Glutamatergic neuron (in vitro differentiated cells): ENCODE results near the gene C2orf68. TPM values are rescaled to one million over a fixed set of nuclear protein-coding genes. Genes with fewer than 3 reads are reported as not detected.
"Not testable (repeated sequence)": the region's sequence is repeated elsewhere in the genome, so short reads cannot be mapped to it uniquely, and the experiment has no call there.

Source experiments
- DNase-seq: peaks from one replicate; pipeline ENCODE4 v3.0.0; 2022
- H3K27ac Mint-ChIP-seq: one replicate; pipeline ENCODE4 v1.8.0; 2020; ENCODE audit warnings: mild to moderate bottlenecking, mixed read lengths, inconsistent platforms; ENCODE audit not compliant: unreplicated experiment
- H3K27me3 Mint-ChIP-seq: one replicate; pipeline ENCODE4 v1.8.0; 2020; ENCODE audit warnings: mild to moderate bottlenecking, moderate library complexity, mixed read lengths, inconsistent platforms; ENCODE audit not compliant: unreplicated experiment
- H3K36me3 Mint-ChIP-seq: one replicate; pipeline ENCODE4 v1.8.0; 2020; ENCODE audit warnings: mild to moderate bottlenecking, mixed read lengths, inconsistent platforms; ENCODE audit not compliant: unreplicated experiment
- H3K4me1 Mint-ChIP-seq: one replicate; pipeline ENCODE4 v1.8.0; 2020; ENCODE audit warnings: mild to moderate bottlenecking, low read depth, mixed read lengths, inconsistent platforms; ENCODE audit not compliant: unreplicated experiment
- H3K4me3 Mint-ChIP-seq: one replicate; pipeline ENCODE4 v1.8.0; 2020; ENCODE audit warnings: mild to moderate bottlenecking, mixed read lengths, inconsistent platforms; ENCODE audit not compliant: unreplicated experiment
- H3K9me3 Mint-ChIP-seq: one replicate; pipeline ENCODE4 v1.8.0; 2020; ENCODE audit warnings: mild to moderate bottlenecking, moderate library complexity, mixed read lengths, inconsistent platforms; ENCODE audit not compliant: unreplicated experiment
- total RNA-seq: library from RNA; stranded (reverse); fragmentation: NEBNext Ultra II Directional; extraction: Animal tissue kit (Norgen Biotek cat#: 25700); gene quantifications from one replicate; pipeline ENCODE4 v1.2.1, GENCODE V29; 2021; ENCODE audit not compliant: unreplicated experiment
- TF ChIP-seq, protein P1 (sequence below): fragments of 200-600 bp; sonication (generic); IDR thresholded peaks from one replicate; pipeline ENCODE4 v1.5.0; 2021; ENCODE audit not compliant: partially characterized antibody, unreplicated experiment

C2orf68 gene
- total RNA-seq, 1 donor from 2014 or later, result 51.0 TPM

DNA sequence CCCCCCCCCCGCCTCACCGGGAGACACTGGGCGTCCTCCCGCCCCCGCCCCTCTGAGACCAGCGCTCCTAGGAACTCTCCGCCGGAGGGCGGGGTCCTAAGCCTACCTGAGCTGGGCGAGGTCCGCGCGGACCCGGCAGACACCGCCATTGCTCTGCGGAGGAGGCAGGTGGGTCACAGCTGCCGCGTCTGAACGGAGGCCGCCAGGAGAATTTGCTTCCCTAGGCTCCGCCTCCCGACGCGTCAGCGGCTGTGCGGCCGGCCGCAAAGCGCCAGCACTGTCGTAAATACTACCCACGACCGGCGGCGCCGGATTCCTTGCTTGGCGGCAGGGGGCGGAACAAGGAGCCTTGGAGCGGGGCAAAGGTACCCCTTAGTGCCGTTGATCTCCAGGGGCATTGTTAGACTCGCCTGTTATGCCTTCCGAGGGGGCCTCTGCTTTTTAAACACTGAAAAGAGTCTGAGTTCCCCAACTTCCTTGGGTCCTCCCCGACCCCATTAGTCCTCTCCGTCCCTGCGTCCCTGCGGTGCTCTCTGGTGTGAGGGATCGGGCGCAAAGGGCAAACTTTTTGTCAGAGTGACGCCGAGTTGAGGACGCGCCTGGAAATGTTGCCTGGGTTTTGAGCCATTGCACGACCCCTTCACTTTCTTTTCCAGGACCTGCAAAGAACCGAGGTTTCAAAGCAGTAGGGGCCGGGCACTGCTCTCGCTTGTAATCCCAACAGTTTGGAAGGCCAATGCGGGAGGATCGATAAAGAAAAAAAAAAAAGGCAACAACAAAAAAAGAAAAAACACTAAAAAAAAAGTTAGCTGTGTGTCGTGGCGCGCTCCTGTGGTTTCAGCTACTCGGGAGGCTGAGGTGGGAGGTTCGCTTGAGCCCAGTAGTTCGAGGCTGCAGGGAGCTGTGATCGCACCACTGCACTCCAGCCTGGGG is 50.3 kb downstream of the C2orf68 start, which contains the start of gene GGCX:
TSS of gene GGCX (minus strand) at position 214 of the 933 bp plus-strand sequence. CDS start at position 149, 65 bp downstream.
- TF ChIP-seq, protein P1, sequence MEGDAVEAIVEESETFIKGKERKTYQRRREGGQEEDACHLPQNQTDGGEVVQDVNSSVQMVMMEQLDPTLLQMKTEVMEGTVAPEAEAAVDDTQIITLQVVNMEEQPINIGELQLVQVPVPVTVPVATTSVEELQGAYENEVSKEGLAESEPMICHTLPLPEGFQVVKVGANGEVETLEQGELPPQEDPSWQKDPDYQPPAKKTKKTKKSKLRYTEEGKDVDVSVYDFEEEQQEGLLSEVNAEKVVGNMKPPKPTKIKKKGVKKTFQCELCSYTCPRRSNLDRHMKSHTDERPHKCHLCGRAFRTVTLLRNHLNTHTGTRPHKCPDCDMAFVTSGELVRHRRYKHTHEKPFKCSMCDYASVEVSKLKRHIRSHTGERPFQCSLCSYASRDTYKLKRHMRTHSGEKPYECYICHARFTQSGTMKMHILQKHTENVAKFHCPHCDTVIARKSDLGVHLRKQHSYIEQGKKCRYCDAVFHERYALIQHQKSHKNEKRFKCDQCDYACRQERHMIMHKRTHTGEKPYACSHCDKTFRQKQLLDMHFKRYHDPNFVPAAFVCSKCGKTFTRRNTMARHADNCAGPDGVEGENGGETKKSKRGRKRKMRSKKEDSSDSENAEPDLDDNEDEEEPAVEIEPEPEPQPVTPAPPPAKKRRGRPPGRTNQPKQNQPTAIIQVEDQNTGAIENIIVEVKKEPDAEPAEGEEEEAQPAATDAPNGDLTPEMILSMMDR, result no peak
- Mint-ChIP-seq H3K27me3 (peaks cover 10% of the 10 kb centered on the region), H3K27ac (peak within 1 kb of the TSS; percentile 99), H3K36me3 (no peaks in the 10 kb centered on the region), H3K4me1 (peaks cover 9% of the 10 kb centered on the region), H3K9me3 (peaks cover 8% of the 10 kb centered on the region), H3K4me3 (peak within 1 kb of the TSS; percentile 99)
- peak; percentile 96 for DNase-seq

DNA sequence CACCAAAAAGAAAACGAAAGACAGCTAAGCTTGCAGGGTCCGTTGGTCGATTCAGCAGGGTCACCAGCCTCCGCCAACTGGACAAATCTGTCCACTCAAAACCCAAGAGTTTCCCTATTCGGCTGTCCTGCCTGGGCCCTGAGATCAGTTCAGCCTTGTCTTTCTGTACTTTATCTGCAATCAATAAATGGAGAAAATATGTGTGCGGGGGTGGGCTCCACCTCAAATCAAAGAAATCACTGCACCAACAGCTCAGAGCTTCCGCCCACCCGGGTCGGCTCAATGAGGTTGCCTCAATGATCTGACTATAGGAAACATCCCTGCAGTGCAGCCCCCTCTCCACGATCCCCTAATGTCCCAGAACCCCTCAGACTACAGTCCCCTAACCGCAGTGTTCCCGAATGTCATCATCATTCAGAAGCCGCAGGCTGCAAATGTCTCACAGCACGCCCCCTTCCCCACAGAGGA is 51.0 kb downstream of the C2orf68 start:
- H3K27ac Mint-ChIP-seq, result peak overlapping the region; percentile 99
- H3K27me3 Mint-ChIP-seq, result peaks cover 10% of the 10 kb centered on the region
- TF ChIP-seq, protein P1, result no peak
- DNase-seq, result no peak
- peak overlapping the region; percentile 99 for H3K4me3 Mint-ChIP-seq
- no peaks in the 10 kb centered on the region for H3K36me3 Mint-ChIP-seq
- H3K9me3 Mint-ChIP-seq, result peaks cover 10% of the 10 kb centered on the region
- peaks cover 9% of the 10 kb centered on the region for H3K4me1 Mint-ChIP-seq

DNA sequence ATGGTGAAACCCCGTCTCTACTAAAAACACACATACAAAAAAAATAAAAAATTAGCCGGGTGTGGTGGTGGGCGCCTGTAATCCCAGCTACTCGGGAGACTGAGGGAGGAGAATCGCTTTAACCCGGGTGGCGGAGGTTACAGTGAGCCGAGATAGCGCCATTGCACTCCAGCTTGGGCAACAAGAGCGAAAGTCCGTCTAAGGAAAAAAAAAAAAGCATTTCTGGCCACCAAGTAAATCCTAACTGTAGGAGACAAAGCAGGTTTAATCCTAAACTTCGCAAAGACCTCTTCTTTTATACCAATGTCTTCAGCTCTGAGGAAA is 51.5 kb downstream of the C2orf68 start:
- H3K4me1 Mint-ChIP-seq, H3K36me3 Mint-ChIP-seq, DNase-seq: not testable (repeated sequence)
- H3K9me3 Mint-ChIP-seq, result peaks cover 10% of the 10 kb centered on the region
- peaks cover 10% of the 10 kb centered on the region for H3K27me3 Mint-ChIP-seq
- peak overlapping the region; percentile 99 for H3K27ac Mint-ChIP-seq
- peak overlapping the region; percentile 99 for H3K4me3 Mint-ChIP-seq

DNA sequence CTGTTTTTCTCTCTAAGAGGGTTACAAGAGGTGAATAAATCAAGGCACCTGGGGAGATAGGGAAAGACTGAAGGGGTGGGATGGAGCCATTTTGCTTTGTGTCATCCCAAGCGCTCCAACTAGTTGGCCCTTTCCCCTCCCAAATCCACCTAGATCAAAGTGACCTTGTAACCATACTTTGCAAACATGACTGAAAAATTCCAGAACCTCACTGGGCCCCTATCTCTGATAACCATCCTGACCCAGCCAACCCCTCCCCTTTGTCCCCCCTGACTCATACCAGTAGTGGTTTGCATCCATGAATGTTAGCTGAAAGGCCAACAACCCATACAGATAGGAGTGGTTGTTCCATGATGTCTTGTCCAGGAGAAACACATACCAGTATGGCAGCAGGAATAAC is 53.7 kb downstream of the C2orf68 start:
- no peak for DNase-seq
- Mint-ChIP-seq H3K36me3 (no peaks in the 10 kb centered on the region), H3K4me1 (peaks cover 9% of the 10 kb centered on the region), H3K9me3 (peaks cover 12% of the 10 kb centered on the region), H3K4me3 (no peak overlapping the region), H3K27me3 (peaks cover 10% of the 10 kb centered on the region), H3K27ac (peak overlapping the region; percentile 57)
- TF ChIP-seq, protein P1, result no peak

DNA sequence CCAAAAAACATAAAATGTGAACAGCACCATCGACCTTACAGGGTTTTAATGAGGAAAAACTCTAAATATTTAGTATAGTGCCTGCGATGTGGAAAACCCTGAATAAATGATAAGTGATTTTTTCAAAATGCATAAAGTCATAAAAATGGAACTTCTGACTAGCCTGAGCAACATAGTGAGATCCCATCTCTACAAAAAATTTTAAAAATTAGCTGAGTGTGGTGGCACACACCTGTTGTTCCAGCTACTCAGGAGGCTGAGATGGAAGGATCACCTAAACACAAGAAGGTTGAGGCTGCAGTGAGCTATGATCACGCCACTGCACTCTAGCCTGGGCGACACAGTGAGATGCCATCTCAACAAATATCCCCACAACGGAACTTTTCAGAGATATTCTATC is 54.7 kb downstream of the C2orf68 start:
- Mint-ChIP-seq H3K4me1 (peaks cover 9% of the 10 kb centered on the region), H3K27me3 (peaks cover 10% of the 10 kb centered on the region), H3K9me3 (peaks cover 12% of the 10 kb centered on the region), H3K27ac (no peak overlapping the region), H3K4me3 (no peak overlapping the region), H3K36me3 (no peaks in the 10 kb centered on the region)
- TF ChIP-seq, protein P1, result no peak
- DNase-seq, result no peak

Other genes starting within 250 kb of the C2orf68 start
- gene CAPG, start 201.7 kb downstream of the C2orf68 start, total RNA-seq, result 15.5 TPM
- 0.64 TPM for gene SH2D6, start 193.4 kb downstream of the C2orf68 start, total RNA-seq
- gene MAT2A, start 72.9 kb downstream of the C2orf68 start, total RNA-seq, result 302 TPM
- gene GGCX, start 50.6 kb downstream of the C2orf68 start, total RNA-seq, result 49.6 TPM
- 0.78 TPM for gene VAMP8, start 34.5 kb downstream of the C2orf68 start, total RNA-seq
- 1.4 TPM for gene VAMP5, start 27.6 kb downstream of the C2orf68 start, total RNA-seq
- gene RNF181, start 16.3 kb downstream of the C2orf68 start, total RNA-seq, result 75.1 TPM
- gene TMEM150A, start 9.4 kb downstream of the C2orf68 start, total RNA-seq, result 18.1 TPM
- gene USP39, start 4.1 kb upstream of the C2orf68 start, total RNA-seq, result 55.0 TPM
- not detected for gene SFTPB, start 56.1 kb upstream of the C2orf68 start, total RNA-seq
- not detected for gene GNLY, start 82.3 kb upstream of the C2orf68 start, total RNA-seq
- gene ATOH8, start 141.9 kb upstream of the C2orf68 start, total RNA-seq, result 9.0 TPM